Liver (tissue), 3 donors: Measurements from ENCODE around the gene POU6F2.

Experiments used
- JUND ChIP-seq, 2 donors: IDR thresholded peaks; 2 replicates each; pipeline ENCODE4 v1.6.1; 2016; ENCODE audit warnings: antibody characterized with exemption in 2 of 2
- NR2F2 ChIP-seq: IDR thresholded peaks from 2 replicates; pipeline ENCODE4 v1.6.1; 2016; ENCODE audit warnings: antibody characterized with exemption
- TAF1 ChIP-seq: conservative IDR thresholded peaks from 2 replicates; pipeline ENCODE4 v1.6.1; 2016; ENCODE audit warnings: antibody characterized with exemption, mild to moderate bottlenecking
- TF ChIP-seq, protein P1 (sequence below): fragments of 150-350 bp; IDR thresholded peaks from 2 replicates; pipeline ENCODE4 v1.5.1; 2017; ENCODE audit warnings: improper control_type of control experiment, low read depth, low read length; ENCODE audit not compliant: missing input control
- TF ChIP-seq, protein P2 (sequence below): IDR thresholded peaks from 2 replicates; pipeline ENCODE4 v1.6.1; 2016; ENCODE audit warnings: antibody characterized with exemption
- donor health status: healthy.
- donor health status: healthy.

DNA sequence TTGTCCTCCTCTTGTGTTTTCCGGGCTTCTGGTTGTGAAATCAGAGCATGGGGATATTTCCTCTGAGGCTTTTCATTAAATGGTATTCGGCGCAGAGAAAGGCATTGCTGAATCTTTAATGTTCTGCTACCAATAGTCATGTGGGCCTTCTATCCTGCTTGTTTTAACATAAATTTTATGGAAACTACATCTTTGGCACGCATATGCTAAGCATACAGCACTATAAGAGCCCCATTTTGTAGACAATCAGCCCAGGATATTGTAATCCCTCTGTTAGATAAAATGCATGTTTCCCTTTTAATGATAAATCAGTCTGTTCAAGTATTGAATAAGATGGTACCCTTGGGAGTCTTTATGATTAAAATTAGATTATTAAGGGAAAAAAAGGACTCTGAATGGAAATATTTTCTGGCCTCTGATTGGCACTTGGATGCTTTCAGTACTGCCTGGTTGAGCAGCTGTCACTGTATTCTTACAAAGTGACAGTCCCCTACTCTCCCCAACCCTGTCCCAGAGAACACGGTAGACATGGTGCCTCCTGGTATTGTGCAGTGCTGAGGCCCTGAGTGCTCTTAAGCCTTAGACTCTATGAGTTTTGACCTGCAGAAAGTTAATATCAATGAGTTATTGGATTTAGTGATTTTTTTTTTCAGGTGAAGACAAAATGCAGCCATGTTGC lies 256.3 kb downstream of the POU6F2 start:
- TF ChIP-seq TAF1 (no peak), JUND (IDR thresholded peaks at IDR 0.05) (no peak), NR2F2 (no peak)
- TF ChIP-seq, protein P1, sequence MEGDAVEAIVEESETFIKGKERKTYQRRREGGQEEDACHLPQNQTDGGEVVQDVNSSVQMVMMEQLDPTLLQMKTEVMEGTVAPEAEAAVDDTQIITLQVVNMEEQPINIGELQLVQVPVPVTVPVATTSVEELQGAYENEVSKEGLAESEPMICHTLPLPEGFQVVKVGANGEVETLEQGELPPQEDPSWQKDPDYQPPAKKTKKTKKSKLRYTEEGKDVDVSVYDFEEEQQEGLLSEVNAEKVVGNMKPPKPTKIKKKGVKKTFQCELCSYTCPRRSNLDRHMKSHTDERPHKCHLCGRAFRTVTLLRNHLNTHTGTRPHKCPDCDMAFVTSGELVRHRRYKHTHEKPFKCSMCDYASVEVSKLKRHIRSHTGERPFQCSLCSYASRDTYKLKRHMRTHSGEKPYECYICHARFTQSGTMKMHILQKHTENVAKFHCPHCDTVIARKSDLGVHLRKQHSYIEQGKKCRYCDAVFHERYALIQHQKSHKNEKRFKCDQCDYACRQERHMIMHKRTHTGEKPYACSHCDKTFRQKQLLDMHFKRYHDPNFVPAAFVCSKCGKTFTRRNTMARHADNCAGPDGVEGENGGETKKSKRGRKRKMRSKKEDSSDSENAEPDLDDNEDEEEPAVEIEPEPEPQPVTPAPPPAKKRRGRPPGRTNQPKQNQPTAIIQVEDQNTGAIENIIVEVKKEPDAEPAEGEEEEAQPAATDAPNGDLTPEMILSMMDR = no peak
- TF ChIP-seq, protein P2, sequence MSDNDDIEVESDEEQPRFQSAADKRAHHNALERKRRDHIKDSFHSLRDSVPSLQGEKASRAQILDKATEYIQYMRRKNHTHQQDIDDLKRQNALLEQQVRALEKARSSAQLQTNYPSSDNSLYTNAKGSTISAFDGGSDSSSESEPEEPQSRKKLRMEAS = no peak
